ENCODE results near the gene RBM17.
"Not testable (repeated sequence)": the region's sequence is repeated elsewhere in the genome, so short reads cannot be mapped to it uniquely, and the experiment has no call there.

Gene RBM17

DNA sequence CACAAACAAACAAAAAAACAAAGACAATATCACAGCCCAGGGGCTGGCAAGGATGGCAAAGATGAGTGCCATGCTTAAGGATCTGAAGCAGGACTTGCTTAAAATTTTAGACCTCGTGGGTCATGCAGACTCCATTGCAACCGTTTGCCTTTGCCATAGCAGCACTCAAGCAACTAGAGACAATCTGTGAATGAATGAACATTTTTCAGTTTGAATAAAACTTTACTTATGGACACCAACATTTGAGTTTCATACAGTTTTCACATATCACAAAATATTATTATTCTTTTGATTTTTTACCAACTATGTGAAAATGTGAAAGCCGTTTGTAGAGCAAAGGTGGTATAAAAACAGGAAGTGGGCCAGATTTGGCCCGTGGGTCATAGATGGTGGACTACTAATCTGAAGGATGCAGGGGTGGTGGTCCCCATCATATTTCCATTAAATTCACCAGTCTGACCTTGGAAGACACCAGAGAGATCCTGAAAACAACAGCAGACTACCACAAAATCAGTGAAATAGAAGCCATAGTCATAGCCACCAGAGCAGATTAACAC, 8.3 kb upstream of the RBM17 start:
- DNase-seq (ENCODE audit: low read depth in 2 of 2): no peak

DNA sequence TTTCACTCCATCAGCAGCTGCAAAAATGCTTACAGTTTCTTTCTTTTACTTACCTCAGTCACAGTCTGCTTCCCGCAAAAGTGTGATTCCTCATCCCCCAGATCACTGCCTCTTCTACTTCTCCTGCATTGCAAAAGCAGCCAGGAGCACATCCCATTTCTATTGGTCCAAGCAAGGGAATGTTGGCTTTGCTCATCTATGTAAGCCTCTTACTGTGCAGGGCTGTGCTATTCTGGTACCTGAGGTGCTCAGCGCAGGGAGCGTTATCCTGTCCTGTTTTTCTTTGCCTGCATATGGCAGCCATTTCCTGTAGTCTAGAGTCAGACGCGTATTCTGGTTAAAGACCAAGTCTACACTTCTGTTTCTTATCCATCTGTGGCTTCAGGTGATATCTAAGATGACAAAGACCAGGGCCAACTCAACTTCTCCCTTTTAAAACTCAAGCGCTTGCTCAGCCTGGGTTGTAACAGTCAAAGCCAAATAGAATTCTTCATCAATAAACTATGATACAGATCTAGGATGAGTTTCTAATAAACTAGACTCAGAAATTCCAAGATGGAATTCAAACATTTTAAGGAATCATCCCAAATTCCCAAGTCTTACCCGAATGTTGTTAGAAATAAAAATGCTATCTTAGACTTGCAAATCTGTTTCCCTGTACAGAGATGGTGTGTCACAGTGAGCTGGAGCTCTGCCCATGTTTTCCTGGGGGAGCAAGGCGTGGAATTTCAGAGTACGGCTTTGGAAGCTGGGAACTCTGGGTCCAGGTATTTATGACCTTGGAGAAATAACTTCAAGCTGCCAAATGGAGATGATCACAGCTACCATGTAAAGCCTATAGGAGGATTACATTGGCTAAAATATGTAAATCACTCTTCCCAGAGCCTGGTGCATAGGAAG, 6.1 kb upstream of the RBM17 start:
- no peak for DNase-seq (ENCODE audit: low read depth in 2 of 2)

- DNase-seq (ENCODE audit: low read depth in 2 of 2): no peak
Observed at GRCh38 chr10:6083523-6084475, 5.0 kb upstream of the RBM17 start.

DNA sequence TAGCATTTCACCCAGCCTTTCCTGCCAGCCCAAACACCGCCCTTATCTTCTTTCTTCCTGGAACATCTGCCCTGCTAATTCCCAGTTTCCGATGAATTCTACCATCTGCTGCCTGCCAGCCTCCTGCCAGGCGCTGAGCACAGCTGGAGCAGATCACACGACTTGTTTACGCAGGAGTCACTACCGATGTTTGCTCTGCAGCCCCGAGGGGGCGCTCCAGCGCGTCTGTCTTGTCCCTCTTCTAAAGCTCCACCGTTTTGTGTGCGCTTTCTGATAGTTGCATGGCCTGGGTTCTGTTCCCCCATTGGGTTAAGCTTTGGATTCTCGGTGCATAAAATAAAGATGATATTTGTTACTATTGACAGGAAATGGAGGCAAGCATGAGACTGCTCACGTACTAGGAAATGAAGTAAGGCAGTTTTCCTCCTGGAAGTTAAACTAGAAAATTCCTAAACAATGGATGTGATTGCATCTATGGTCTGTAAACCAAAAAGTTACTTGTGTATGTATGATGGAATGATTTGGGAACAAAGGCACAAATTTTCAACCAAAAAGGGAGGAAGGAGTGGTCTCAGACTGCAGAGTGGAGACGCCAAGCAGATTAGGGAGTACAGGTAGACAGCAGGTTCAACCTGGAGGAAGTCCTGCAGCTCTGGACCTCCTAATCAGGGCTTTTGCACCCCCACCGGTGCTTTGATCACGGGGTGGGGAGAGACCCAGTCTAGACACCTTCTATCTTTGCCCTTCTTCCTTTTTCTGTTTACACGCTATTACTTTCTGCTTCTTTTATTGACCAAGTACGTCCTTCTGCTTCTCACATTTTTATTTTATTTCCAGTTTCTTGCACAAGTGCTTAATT, 2.2 kb upstream of the RBM17 start:
- DNase-seq (ENCODE audit: low read depth in 2 of 2): peak; percentile 75

DNA sequence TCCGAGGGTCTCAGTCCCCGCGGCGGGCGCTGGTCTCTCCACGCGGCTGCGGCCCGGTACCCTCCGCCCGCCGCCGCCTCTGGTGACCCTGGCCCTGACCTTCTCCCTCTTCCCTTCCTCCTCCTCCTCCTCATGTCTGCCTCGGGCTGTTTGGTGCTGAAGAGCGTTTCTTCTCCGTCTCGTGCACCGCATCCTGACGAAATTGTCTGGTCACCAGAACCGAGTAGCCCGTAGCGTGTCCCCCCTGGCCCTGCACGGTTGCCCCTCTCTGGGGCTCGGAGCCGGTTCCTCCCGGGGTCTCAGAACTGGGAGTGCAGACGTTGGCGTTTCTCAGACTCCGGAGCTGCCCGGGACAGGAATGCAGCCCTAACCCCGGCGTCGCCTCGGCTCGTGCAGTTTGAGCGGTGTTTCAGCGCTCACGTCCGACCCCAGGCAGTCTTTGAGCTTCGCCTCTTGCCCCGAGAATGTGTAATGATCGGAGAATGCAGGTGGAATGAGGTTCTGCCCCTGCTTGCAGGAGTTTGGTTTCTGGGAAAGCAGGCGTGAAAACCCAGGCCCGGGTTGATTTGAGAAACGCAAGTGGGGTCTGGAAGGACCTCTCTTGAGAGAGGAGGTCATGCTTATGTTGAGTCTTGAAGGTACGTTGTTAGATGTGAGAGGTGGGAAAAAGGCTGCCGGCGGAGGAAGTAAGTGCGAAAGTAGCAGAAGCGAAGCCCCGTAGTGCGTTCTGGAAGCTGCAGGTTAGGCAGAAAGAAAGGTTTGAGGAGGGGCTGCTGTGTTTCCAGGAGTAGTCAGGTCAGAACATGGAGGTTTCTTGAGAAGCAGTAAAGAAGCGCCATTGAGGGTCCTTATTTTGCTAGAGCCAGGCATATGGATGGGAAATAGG, 743 bp downstream of the RBM17 start:
- DNase-seq (ENCODE audit: low read depth in 2 of 2): no peak

- DNase-seq (ENCODE audit: low read depth in 2 of 2): no peak
Observed at GRCh38 chr10:6091630-6092029, 2.8 kb downstream of the RBM17 start.

DNA sequence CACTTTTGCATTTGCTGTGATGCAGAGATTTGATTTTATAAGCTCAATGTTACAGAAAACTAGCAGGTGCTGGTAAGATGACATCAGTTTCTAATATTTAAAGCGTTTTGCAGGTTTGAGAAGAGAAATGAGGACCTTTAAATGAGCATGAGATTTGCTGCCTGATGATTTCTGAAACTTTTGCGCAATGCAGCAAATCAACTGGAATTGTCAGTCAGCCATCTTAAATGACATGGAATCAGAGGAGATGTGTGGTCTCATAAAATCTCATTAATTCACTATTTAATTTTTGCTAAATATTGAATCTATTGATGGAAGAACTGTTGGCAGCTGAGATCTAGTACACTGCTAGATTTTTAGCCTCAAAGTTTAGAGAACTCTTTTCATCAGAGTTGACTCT, 3.9 kb downstream of the RBM17 start:
- no peak for DNase-seq (ENCODE audit: low read depth in 2 of 2)

DNA sequence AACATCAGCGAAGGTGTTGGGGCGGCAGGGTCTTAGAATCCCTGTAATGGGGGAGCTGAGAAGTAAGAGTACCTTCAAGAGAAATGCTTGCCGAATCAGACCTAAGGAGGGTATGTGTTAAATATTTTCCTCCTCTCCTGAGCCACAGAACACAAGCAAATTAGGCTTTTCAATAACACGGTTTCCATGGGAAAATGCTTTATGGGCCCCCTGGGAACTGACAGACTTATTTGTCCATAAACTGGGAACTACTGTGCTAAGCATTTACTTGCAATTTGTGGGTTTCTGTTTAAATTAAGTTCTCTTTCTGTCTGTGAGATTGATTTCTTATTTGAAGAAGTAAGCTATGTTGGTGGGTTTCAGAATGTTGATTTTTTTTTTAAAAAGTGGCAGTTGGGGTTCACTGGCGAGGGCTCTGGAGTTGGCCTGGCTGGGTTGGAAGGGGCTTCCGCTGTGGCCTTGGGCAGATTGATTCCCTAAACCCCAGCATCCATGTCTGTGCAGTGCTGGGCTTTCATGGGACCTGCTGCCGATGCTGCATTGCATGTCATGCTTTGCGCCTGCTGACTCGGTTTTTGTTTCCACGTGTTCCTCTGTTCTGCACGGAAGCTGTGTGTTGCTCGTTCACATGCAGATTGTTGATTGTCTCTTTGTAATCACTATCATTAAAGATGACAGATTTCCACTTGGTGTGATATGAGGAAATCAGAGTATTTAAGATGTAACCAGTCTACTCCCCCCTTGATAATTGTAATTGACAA, 7.2 kb downstream of the RBM17 start:
- DNase-seq (ENCODE audit: low read depth in 2 of 2): no peak

DNA sequence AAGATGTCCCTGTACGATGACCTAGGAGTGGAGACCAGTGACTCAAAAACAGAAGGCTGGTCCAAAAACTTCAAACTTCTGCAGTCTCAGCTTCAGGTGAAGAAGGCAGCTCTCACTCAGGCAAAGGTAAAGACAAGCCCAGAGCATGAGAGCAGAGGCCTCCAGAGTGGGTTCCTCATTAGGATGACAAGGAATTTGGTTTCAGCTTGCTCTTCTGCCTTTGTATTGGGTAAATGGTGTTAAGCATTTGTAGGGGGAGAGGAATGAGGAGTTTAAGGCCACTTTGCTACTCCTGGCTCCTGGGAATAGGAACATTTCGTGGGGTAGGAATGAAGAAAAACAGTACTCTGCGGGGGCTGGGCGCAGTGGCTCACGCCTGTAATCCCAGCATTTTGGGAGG, 8.2 kb downstream of the RBM17 start:
- no peak for DNase-seq (ENCODE audit: low read depth in 2 of 2)

- DNase-seq (ENCODE audit: low read depth in 2 of 2): no peak
Observed at GRCh38 chr10:6098156-6098555, 9.3 kb downstream of the RBM17 start.

- no peak for DNase-seq (ENCODE audit: low read depth in 2 of 2)
Observed at GRCh38 chr10:6100370-6100769, 11.5 kb downstream of the RBM17 start.

DNA sequence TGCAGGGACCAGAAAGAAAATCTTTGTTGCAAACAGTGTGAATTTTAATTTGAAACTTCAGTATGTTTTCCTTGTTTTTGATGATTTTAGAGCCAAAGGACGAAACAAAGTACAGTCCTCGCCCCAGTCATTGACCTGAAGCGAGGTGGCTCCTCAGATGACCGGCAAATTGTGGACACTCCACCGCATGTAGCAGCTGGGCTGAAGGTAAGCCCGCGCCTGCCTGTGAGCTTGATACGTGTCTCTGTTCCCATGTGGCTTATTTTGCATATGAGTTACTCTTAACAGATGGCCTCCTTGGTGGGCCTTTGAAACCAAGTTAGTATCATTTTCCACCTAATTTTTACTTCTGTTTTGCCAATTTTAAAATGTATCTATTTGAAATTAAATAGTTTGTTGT, 12.3 kb downstream of the RBM17 start:
- DNase-seq (ENCODE audit: low read depth in 2 of 2): no peak

- DNase-seq (ENCODE audit: low read depth in 2 of 2): no peak
Observed at GRCh38 chr10:6102128-6102527, 13.3 kb downstream of the RBM17 start.

- no peak for DNase-seq (ENCODE audit: low read depth in 2 of 2)
Observed at GRCh38 chr10:6103591-6103990, 14.8 kb downstream of the RBM17 start.

DNA sequence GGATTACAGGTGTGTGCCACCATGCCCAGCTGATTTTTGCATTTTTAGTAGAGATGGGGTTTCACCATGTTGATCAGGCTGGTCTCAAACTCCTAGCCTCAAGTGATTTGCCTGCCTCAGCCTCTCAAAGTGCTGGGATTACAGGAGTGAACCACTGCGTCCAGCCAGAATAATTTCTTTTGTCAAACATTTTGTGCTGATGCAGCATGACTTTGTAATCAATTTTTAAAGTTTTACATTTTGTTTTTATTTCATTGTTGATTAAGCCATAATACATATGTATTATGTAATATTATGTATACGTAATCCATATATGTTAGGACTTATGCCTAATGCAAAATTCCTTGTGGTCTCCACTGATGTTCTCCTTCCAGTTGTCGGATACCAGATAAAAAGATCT, 18.8 kb downstream of the RBM17 start:
- DNase-seq (ENCODE audit: low read depth in 2 of 2): not testable (repeated sequence)

GRCh38 chr10:6108072-6108471, 19.2 kb downstream of the RBM17 start:
- DNase-seq (ENCODE audit: low read depth in 2 of 2): no peak

DNA sequence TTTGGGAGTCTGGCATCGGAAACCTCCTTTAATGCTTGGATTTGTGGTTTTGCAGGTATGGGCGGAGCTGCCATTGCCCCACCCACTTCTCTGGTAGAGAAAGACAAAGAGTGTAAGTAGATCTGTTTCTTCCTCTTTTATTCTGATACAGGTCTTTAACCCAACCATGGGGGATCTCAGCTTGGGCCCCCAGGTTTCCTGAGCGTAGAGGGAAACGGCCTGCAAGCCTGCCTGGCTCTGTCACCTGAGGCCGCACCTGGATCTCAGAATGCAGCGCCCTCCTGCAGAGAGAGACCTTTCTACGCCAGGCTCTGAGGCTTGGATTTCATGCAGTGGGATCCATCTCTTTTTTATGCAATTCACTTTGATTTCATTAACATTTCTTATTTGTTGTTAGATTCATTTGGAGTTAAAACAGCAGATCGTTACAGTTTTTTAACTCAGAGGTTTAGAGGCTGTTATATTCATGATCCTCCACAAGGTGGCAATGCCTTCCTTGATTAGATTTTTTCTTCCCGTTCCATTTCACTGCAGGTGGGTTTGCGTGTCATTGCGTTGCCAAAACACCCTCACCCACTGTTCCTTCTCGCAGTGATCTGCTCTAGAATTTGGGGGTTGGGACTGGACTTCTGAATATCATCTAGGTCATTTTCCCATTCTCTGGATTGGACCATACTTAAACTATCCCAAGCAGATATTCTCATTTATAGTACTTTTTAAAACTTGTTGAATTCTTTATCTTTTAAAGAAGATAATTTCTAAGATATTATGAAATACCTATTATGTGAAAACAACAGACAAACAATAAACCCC, 20.0 kb downstream of the RBM17 start:
- DNase-seq (ENCODE audit: low read depth in 2 of 2): no peak

DNA sequence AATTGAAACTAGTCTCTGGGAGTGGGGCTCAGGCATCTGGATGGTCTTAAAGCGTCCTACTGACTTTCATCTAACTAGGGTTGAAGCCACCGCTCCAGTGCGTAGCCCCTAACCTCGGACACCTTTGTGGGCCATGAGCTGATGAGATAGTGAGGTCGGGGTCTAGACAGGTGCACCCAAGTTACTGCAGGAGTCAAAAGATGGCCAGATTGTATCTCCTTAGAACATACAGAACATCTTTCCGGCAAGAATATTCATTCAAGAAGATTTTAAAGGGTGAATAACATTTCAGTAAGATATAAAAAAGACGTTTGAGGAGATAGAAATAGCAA, 20.6 kb downstream of the RBM17 start:
- no peak for DNase-seq (ENCODE audit: low read depth in 2 of 2)

- DNase-seq (ENCODE audit: low read depth in 2 of 2): no peak
Observed at GRCh38 chr10:6110136-6110535, 21.3 kb downstream of the RBM17 start.

Measured in activated CD8-positive, alpha-beta memory T cell treated with anti-CD3 and anti-CD28 coated beads for 4 hours (primary cell).